ENCODE results near the gene PSMD8. TPM values are rescaled to one million over a fixed set of nuclear protein-coding genes. Genes with fewer than 3 reads are reported as not detected.

The PSMD8 gene
- total and polyA plus RNA-seq, 4 donors: 89.3 to 134 (median 119) TPM

GRCh38 chr19:38358071-38358470 lies 16.3 kb upstream of the PSMD8 start:
- Histone ChIP-seq H3K27me3 (ENCODE audit: control insufficient read depth in 4 of 4, insufficient read depth in 4 of 4, low read length in 3 of 4) (peaks cover 0 to 9% (median 3%) of the 10 kb centered on the region in 4 donors), H3K9me3 (ENCODE audit: control insufficient read depth in 4 of 4, low read length in 3 of 4) (no peaks in the 10 kb centered on the region), H3K4me3 (ENCODE audit: low read depth in 1 of 3, low read length in 3 of 3) (no peak overlapping the region), H3K4me1 (ENCODE audit: control insufficient read depth in 4 of 4, insufficient read depth in 4 of 4, low read length in 3 of 4) (peaks cover 0 to 8% (median 0%) of the 10 kb centered on the region in 4 donors), H3K36me3 (ENCODE audit: control insufficient read depth in 4 of 4, insufficient read depth in 3 of 4, low read depth in 1 of 4, low read length in 3 of 4) (no peaks in the 10 kb centered on the region), H3K27ac (ENCODE audit: low read depth in 1 of 2, low read length in 2 of 2) (no peak overlapping the region), H3K9ac (ENCODE audit: low read depth in 1 of 2, low read length in 2 of 2) (no peak overlapping the region)
- WGBS: 45% methylated on average over 5 of the region's 5 CpGs
- no peak for DNase-seq (ENCODE audit: low spot score)
- no peak for TF ChIP-seq ZBTB33 (IDR thresholded peaks at IDR 0.05)
- no peak for TF ChIP-seq EGR1 (IDR thresholded peaks at IDR 0.05; ENCODE audit: low read depth in 2 of 2)
- no peak for TF ChIP-seq JUND (IDR thresholded peaks at IDR 0.05)

GRCh38 chr19:38359242-38360021 lies 14.9 kb upstream of the PSMD8 start:
- no peaks in the 10 kb centered on the region for H3K9me3 ChIP-seq (ENCODE audit: control insufficient read depth in 4 of 4, low read length in 3 of 4)
- no peaks in the 10 kb centered on the region for H3K36me3 ChIP-seq (ENCODE audit: control insufficient read depth in 4 of 4, insufficient read depth in 3 of 4, low read depth in 1 of 4, low read length in 3 of 4)
- WGBS: 57% methylated on average over 18 of the region's 18 CpGs
- H3K4me1 ChIP-seq (ENCODE audit: control insufficient read depth in 4 of 4, insufficient read depth in 4 of 4, low read length in 3 of 4): peaks cover 0 to 8% (median 0%) of the 10 kb centered on the region in 4 donors
- peaks cover 0 to 6% (median 3%) of the 10 kb centered on the region in 4 donors for H3K27me3 ChIP-seq (ENCODE audit: control insufficient read depth in 4 of 4, insufficient read depth in 4 of 4, low read length in 3 of 4)
- H3K9ac ChIP-seq (ENCODE audit: low read depth in 1 of 2, low read length in 2 of 2): no peak overlapping the region
- no peak overlapping the region for H3K27ac ChIP-seq (ENCODE audit: low read depth in 1 of 2, low read length in 2 of 2)
- TF ChIP-seq HNF4A (conservative IDR thresholded peaks at IDR 0.05) (no peak), REST (IDR thresholded peaks at IDR 0.05) (no peak), RXRA (IDR thresholded peaks at IDR 0.05) (no peak), CTCF (IDR thresholded peaks at IDR 0.05; ENCODE audit: low read depth, low read length, missing input control) (no peak), HNF4G (IDR thresholded peaks at IDR 0.05) (no peak), ZBTB33 (IDR thresholded peaks at IDR 0.05) (no peak), TAF1 (conservative IDR thresholded peaks at IDR 0.05) (no peak), RAD21 (IDR thresholded peaks at IDR 0.05) (no peak)
- DNase-seq (ENCODE audit: low spot score): no peak
- H3K4me3 ChIP-seq (ENCODE audit: low read depth in 1 of 3, low read length in 3 of 3): no peak overlapping the region

Measured in liver (tissue), 9 donors.